T-helper 1 cell treated with Interleukin-12 subunit alpha and Interleukin-12 subunit beta and Interleukin-4 antibody, amounts not matched to agents 30 μg/mL and 1 μg/mL, for 36 hours (primary cell): ENCODE measurements around the gene ZFAND3.

ENCODE experiments used
- H3K27ac Mint-ChIP-seq: one replicate; pipeline ENCODE4 v1.8.0; 2021; ENCODE audit warnings: mild to moderate bottlenecking, mixed read lengths
- H3K27me3 Mint-ChIP-seq: one replicate; pipeline ENCODE4 v1.8.0; 2021; ENCODE audit warnings: low read depth, mixed read lengths
- H3K36me3 Mint-ChIP-seq: one replicate; pipeline ENCODE4 v1.8.0; 2021; ENCODE audit warnings: low read depth, mixed read lengths
- H3K4me1 Mint-ChIP-seq: one replicate; pipeline ENCODE4 v1.8.0; 2021; ENCODE audit warnings: low read depth, mixed read lengths
- H3K4me3 Mint-ChIP-seq: one replicate; pipeline ENCODE4 v1.8.0; 2021; ENCODE audit warnings: mild to moderate bottlenecking, moderate library complexity, mixed read lengths
- H3K9me3 Mint-ChIP-seq: one replicate; pipeline ENCODE4 v1.8.0; 2021; ENCODE audit warnings: mixed read lengths

ZFAND3 gene

GRCh38 chr6:37974381-37974780 is 154.9 kb downstream of the ZFAND3 start:
- Mint-ChIP-seq H3K36me3 (peaks cover 12% of the 10 kb centered on the region), H3K27me3 (no peaks in the 10 kb centered on the region), H3K27ac (no peak overlapping the region), H3K4me1 (peaks cover 21% of the 10 kb centered on the region), H3K4me3 (no peak overlapping the region), H3K9me3 (peaks cover 31% of the 10 kb centered on the region)

DNA sequence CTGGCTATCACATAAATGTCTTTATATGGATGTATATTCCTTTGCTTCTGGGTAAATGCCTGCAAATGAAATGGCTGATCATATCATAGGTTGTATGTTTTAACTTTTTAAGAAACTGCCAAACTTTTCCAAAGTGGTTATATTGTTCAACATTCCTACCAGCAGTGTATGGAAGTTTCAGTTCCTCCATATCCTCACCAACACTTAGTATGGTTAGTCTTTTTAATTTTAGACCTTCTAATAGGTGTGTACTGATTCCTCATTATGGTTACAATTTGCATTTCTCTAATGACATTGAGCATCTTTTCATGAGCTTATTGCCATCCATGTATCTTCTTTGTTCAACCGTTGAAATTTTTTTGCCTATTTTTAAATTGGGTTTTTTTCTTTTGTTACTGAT is 155.4 kb downstream of the ZFAND3 start:
- no peak overlapping the region for H3K4me3 Mint-ChIP-seq
- H3K27me3 Mint-ChIP-seq = no peaks in the 10 kb centered on the region
- H3K27ac Mint-ChIP-seq = no peak overlapping the region
- peaks cover 25% of the 10 kb centered on the region for H3K4me1 Mint-ChIP-seq
- peaks cover 31% of the 10 kb centered on the region for H3K9me3 Mint-ChIP-seq
- peaks cover 12% of the 10 kb centered on the region for H3K36me3 Mint-ChIP-seq

GRCh38 chr6:37977715-37978114 is 158.2 kb downstream of the ZFAND3 start:
- Mint-ChIP-seq H3K4me1 (peaks cover 23% of the 10 kb centered on the region), H3K27me3 (no peaks in the 10 kb centered on the region), H3K36me3 (peaks cover 12% of the 10 kb centered on the region), H3K27ac (no peak overlapping the region), H3K9me3 (peaks cover 31% of the 10 kb centered on the region), H3K4me3 (no peak overlapping the region)

DNA sequence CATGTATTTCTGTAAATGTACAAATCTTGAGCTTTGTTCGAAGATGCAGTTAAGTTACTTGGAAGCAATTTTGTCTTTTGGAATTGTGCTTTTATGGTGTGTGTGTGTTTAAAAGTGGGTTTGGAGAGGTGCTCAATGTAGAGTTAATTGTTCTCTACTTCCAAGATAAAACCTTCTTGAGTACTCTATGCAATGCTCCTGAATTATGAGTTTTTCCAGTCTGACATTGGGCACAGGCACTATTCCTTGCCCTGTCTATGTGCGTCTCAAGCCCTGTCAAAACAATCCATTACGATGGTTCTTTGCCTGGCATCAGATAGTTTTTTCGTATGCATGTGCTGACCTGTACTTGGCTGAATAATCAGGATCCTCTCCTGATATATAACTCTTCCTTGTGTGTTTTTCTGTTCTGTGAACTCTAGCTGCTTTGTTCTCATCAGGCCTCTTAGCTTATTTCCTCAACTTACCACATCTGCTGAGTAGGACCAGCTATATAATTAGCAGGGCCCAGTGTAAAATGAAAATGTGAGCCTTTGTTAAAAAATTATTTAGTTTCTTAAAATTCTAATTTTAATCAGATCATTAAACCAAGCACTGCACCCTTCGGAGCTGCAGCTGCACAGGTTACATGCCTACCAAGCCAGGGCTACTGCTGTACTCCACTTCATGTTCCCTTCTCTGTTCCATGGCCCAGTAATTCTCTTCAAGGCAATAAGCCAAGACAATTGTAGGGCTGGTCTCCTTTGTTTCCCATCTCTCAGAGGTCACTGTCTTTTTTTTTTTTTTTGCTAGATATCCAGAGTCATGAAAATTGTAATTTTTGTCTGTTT is 160.1 kb downstream of the ZFAND3 start:
- Mint-ChIP-seq H3K9me3 (peaks cover 17% of the 10 kb centered on the region), H3K4me3 (no peak overlapping the region), H3K27me3 (no peaks in the 10 kb centered on the region), H3K4me1 (peaks cover 28% of the 10 kb centered on the region), H3K36me3 (peaks cover 6% of the 10 kb centered on the region), H3K27ac (no peak overlapping the region)

DNA sequence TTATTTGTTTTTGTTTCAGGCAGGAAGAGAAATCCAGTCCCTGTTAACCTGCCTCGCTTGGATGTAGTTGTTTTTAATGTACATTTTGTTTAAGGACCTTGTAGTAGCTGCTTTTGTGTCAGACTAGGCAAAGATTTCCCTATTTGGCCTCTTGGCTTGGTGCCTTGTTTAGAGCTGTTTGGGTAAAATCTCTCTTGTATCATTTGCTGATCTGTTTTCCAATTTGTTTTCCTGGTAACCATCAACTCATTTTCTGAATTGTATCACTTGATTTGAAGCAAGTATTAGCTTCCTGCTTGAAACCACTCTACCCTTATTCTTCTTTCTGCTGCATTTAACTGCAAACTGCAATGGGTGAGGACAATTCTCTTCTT is 160.7 kb downstream of the ZFAND3 start:
- Mint-ChIP-seq H3K9me3 (peaks cover 11% of the 10 kb centered on the region), H3K4me3 (no peak overlapping the region), H3K27me3 (no peaks in the 10 kb centered on the region), H3K36me3 (peaks cover 6% of the 10 kb centered on the region), H3K27ac (no peak overlapping the region), H3K4me1 (peaks cover 28% of the 10 kb centered on the region)

DNA sequence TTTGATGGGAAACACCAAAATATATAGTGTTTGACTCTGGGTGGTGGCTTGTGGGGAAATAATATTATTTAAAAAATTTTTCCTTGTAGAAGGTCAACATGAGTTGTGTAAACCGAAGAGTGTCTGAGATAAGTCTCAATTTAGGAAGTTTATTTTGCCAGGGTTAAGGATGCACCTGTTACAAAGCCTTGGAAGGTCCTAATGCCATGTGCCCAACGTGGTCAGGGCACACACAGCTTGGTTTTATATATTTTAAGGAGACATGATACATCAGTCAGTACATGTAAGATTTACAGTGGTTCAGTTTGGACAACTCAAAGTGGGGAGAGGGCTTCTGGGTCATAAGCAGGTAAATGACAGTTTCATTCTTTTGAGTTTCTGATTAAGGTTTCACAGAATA is 162.1 kb downstream of the ZFAND3 start:
- Mint-ChIP-seq H3K27ac (no peak overlapping the region), H3K9me3 (peaks cover 3% of the 10 kb centered on the region), H3K4me1 (peaks cover 30% of the 10 kb centered on the region), H3K36me3 (peaks cover 3% of the 10 kb centered on the region), H3K27me3 (no peaks in the 10 kb centered on the region), H3K4me3 (no peak overlapping the region)

DNA sequence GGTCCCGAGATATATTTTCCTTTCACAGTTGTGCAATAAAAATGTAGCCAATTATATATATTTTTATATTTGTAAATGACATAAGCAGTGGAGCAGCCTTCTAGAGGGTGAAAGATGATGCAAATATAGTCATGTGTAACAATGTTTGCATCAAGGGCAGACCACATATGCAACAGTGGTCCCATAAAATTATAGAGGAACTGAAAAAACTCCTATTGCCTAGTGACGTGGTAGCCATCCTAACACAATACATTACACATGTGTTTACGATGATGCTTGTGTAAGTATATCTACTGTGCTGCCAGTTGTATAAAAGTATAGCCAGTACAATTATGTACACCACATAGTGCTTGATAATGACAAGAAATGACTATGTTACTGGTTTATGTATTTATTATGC is 162.8 kb downstream of the ZFAND3 start:
- Mint-ChIP-seq H3K9me3 (peaks cover 3% of the 10 kb centered on the region), H3K4me1 (peaks cover 33% of the 10 kb centered on the region), H3K36me3 (peaks cover 3% of the 10 kb centered on the region), H3K27ac (no peak overlapping the region), H3K4me3 (no peak overlapping the region), H3K27me3 (no peaks in the 10 kb centered on the region)

GRCh38 chr6:37983720-37984501 is 164.4 kb downstream of the ZFAND3 start:
- Mint-ChIP-seq H3K9me3 (no peaks in the 10 kb centered on the region), H3K27me3 (no peaks in the 10 kb centered on the region), H3K4me3 (no peak overlapping the region), H3K27ac (no peak overlapping the region), H3K4me1 (peaks cover 28% of the 10 kb centered on the region), H3K36me3 (no peaks in the 10 kb centered on the region)

- no peak overlapping the region for H3K4me3 Mint-ChIP-seq
- no peaks in the 10 kb centered on the region for H3K9me3 Mint-ChIP-seq
- H3K27ac Mint-ChIP-seq = no peak overlapping the region
Measured at GRCh38 chr6:37984578-37984977, 165.1 kb downstream of the ZFAND3 start.

DNA sequence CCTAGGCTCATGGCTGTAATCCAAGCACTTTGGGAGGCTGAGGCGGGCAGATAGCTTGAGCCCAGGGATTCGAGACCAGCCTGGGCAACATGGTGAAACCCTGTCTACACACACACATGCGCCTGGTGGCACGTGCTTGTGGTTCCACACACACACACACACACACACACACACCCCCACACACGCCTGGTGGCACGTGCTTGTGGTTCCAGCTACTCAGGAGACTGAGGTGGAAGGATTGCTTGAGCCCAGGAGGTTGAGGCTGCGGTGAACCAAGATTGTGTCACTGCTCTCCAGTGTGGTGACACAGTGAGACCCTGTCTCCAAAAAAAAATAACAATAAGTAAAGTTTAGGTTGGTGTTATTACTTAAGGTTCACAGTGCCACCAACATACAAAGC is 165.8 kb downstream of the ZFAND3 start:
- Mint-ChIP-seq H3K27me3 (no peaks in the 10 kb centered on the region), H3K36me3 (no peaks in the 10 kb centered on the region), H3K9me3 (no peaks in the 10 kb centered on the region), H3K4me1 (peaks cover 15% of the 10 kb centered on the region), H3K4me3 (no peak overlapping the region), H3K27ac (no peak overlapping the region)

More at GRCh38 chr6:37984578-37984977, 165.1 kb downstream of the ZFAND3 start:
- Mint-ChIP-seq H3K36me3 (no peaks in the 10 kb centered on the region), H3K27me3 (no peaks in the 10 kb centered on the region), H3K4me1 (peaks cover 21% of the 10 kb centered on the region)

GRCh38 chr6:37987018-37987417 is 167.5 kb downstream of the ZFAND3 start:
- no peak overlapping the region for H3K4me3 Mint-ChIP-seq

DNA sequence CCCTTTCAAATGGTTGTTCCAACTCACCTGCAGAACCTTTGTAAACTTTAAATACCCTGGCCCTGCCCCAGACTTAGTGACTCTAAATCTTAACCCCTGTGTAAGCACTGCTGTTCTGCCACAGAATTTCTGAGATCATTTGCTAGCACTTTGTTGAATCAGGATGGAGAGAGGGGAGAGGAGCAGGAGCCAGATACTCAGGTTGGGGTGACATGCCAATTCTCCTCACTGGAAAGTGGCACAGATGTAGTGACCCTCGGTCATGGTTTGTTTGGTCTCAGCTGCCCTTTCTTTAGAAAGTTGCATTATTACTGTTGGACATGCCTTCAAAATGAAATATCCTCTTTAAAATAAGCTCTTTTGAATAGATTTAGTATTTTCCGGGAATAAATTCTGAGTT is 168.0 kb downstream of the ZFAND3 start:
- Mint-ChIP-seq H3K4me1 (peaks cover 14% of the 10 kb centered on the region), H3K27ac (no peak overlapping the region), H3K36me3 (no peaks in the 10 kb centered on the region), H3K4me3 (no peak overlapping the region), H3K9me3 (no peaks in the 10 kb centered on the region), H3K27me3 (no peaks in the 10 kb centered on the region)

More at GRCh38 chr6:37987018-37987417, 167.5 kb downstream of the ZFAND3 start:
- Mint-ChIP-seq H3K9me3 (no peaks in the 10 kb centered on the region), H3K4me1 (peaks cover 14% of the 10 kb centered on the region), H3K36me3 (no peaks in the 10 kb centered on the region), H3K27ac (no peak overlapping the region), H3K27me3 (no peaks in the 10 kb centered on the region)

DNA sequence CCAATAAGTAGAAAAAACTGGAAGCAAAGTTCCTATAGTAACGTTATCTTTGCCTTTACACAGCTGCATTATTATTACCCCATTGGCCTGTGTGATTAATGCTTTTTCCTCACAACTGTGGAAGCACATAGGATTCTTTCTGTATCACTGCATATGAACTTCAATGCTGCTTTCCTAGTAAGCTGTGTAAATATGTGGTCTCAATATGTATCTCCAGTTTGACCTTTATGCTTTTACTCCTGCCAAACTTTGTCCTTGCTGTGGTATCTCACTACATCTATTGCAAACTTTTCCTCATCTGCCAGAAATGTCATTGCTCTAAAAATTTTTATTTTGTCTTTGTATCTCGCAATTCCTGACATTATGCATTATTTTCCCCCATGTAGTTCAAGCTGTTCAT is 168.6 kb downstream of the ZFAND3 start:
- Mint-ChIP-seq H3K27ac (no peak overlapping the region), H3K4me1 (peaks cover 14% of the 10 kb centered on the region), H3K36me3 (no peaks in the 10 kb centered on the region), H3K9me3 (no peaks in the 10 kb centered on the region), H3K4me3 (no peak overlapping the region), H3K27me3 (no peaks in the 10 kb centered on the region)

DNA sequence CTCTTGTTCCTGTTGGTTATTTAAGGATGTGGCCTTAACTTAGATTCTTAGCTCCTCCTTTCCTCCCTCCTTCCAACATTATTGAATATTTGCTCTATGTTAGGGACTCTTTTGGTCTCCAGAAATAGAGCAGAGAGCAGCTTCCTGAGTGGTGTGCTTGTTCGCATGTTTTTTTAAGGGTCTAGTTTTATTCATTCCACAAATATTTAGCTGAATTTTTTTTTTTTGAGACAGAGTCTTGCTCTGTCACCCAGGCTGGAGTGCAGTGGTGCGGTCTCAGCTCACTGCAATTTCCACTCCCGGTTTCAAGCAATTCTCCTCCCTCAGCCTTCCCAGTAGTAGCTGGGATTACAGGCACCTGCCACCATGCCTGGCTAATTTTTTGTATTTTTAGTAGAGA is 169.2 kb downstream of the ZFAND3 start:
- no peaks in the 10 kb centered on the region for H3K36me3 Mint-ChIP-seq
- peaks cover 13% of the 10 kb centered on the region for H3K4me1 Mint-ChIP-seq
- H3K27me3 Mint-ChIP-seq = no peaks in the 10 kb centered on the region
- H3K9me3 Mint-ChIP-seq = no peaks in the 10 kb centered on the region
- no peak overlapping the region for H3K27ac Mint-ChIP-seq
- H3K4me3 Mint-ChIP-seq = no peak overlapping the region
